Activated naive CD4-positive, alpha-beta T cell (primary cell): Measurements from ENCODE around the gene SCRN2.

ENCODE experiments used
- DNase-seq, 4 experiments: peaks; one replicate each; lab custom pipeline; 2025; lab: John Stamatoyannopoulos, UW

Gene SCRN2

GRCh38 chr17:47821031-47821423 lies 20.0 kb downstream of the SCRN2 start:
- no peak for DNase-seq

GRCh38 chr17:47820033-47820789 lies 20.9 kb downstream of the SCRN2 start:
- DNase-seq: no peak

- DNase-seq: no peak
These were observed 21.6 kb downstream of the SCRN2 start for GRCh38 chr17:47819475-47819874.

GRCh38 chr17:47818002-47818695 lies 22.9 kb downstream of the SCRN2 start:
- no peak for DNase-seq

GRCh38 chr17:47816947-47817346 lies 24.1 kb downstream of the SCRN2 start:
- no peak for DNase-seq

- no peak for DNase-seq
These were observed 24.9 kb downstream of the SCRN2 start for GRCh38 chr17:47816111-47816735.

- DNase-seq: no peak
These were observed 25.8 kb downstream of the SCRN2 start for GRCh38 chr17:47815106-47815918.

- DNase-seq: no peak
These were observed 27.5 kb downstream of the SCRN2 start for GRCh38 chr17:47813512-47814031.

GRCh38 chr17:47813077-47813476 lies 28.0 kb downstream of the SCRN2 start:
- DNase-seq: no peak

- no peak for DNase-seq
These were observed 28.7 kb downstream of the SCRN2 start for GRCh38 chr17:47812146-47812920.

- no peak for DNase-seq
These were observed 29.4 kb downstream of the SCRN2 start for GRCh38 chr17:47811709-47812108.

- no peak for DNase-seq
These were observed 30.0 kb downstream of the SCRN2 start for GRCh38 chr17:47810901-47811635.

GRCh38 chr17:47810200-47810821 lies 30.8 kb downstream of the SCRN2 start:
- DNase-seq: no peak

GRCh38 chr17:47808830-47809480 lies 32.1 kb downstream of the SCRN2 start:
- no peak for DNase-seq

GRCh38 chr17:47808036-47808829 lies 32.8 kb downstream of the SCRN2 start:
- no peak for DNase-seq

- DNase-seq: no peak
These were observed 33.7 kb downstream of the SCRN2 start for GRCh38 chr17:47807421-47807820.

GRCh38 chr17:47806913-47807255 lies 34.2 kb downstream of the SCRN2 start:
- no peak for DNase-seq

GRCh38 chr17:47806026-47806912 lies 34.8 kb downstream of the SCRN2 start:
- DNase-seq: no peak
